MCF 10A (cell line): ENCODE data around the gene TSGA10IP. TPM values are rescaled to one million over a fixed set of nuclear protein-coding genes. Genes with fewer than 3 reads are reported as not detected.

ENCODE experiments used
- BruUV-seq: library from RNA; stranded (reverse); fragments of 400-500 nt; replicated peaks from 2 replicates; lab custom pipeline; 2021; lab: Mats Ljungman, UMichigan
- CTCF ChIA-PET: fragments of 300-600 bp; sonication (Branson Sonifier 250); formaldehyde crosslinking; extraction: SDS; loops from one replicate; lab custom pipeline; 2021; ENCODE audit warnings: antibody characterized with exemption, inconsistent platforms; lab: Yijun Ruan, JAX
- POLR2A ChIA-PET: fragments of 300-600, 350-650 bp; sonication (Branson Sonifier 250); formaldehyde crosslinking; extraction: SDS; loops from one replicate; lab custom pipeline; 2020; ENCODE audit warnings: antibody characterized with exemption, inconsistent platforms; lab: Yijun Ruan, JAX
- DNase-seq: peaks from one replicate; pipeline ENCODE4 v3.0.0-alpha.2; 2018; ENCODE audit not compliant: unreplicated experiment
- H3K27ac Mint-ChIP-seq: one replicate; pipeline ENCODE4 v1.8.0; 2022; ENCODE audit warnings: mild to moderate bottlenecking, low read depth, mixed read lengths; ENCODE audit not compliant: unreplicated experiment
- H3K27me3 Mint-ChIP-seq: one replicate; pipeline ENCODE4 v1.8.0; 2022; ENCODE audit warnings: mixed read lengths; ENCODE audit not compliant: insufficient read depth, unreplicated experiment
- H3K36me3 Mint-ChIP-seq: one replicate; pipeline ENCODE4 v1.8.0; 2022; ENCODE audit warnings: mild to moderate bottlenecking, moderate library complexity, mixed read lengths; ENCODE audit not compliant: insufficient read depth, unreplicated experiment
- H3K4me1 Mint-ChIP-seq: one replicate; pipeline ENCODE4 v1.8.0; 2022; ENCODE audit warnings: mixed read lengths; ENCODE audit not compliant: insufficient read depth, unreplicated experiment
- H3K4me3 Mint-ChIP-seq: one replicate; pipeline ENCODE4 v1.8.0; 2022; ENCODE audit warnings: mild to moderate bottlenecking, moderate library complexity, mixed read lengths; ENCODE audit not compliant: unreplicated experiment
- H3K9me3 Mint-ChIP-seq: one replicate; pipeline ENCODE4 v1.8.0; 2022; ENCODE audit warnings: mixed read lengths; ENCODE audit not compliant: unreplicated experiment
- CTCF ChIP-seq: fragments of 200-600 bp; IDR thresholded peaks from one replicate; pipeline ENCODE4 v1.8.0; 2022; ENCODE audit warnings: antibody characterized with exemption, mild to moderate bottlenecking; ENCODE audit not compliant: unreplicated experiment
- intact Hi-C: fragments of 100-400 bp; cut with micrococcal nuclease; formaldehyde crosslinking; loops from 2 replicates; pipeline ENCODE4 v1.14.1; 2022
- total RNA-seq: library from RNA; stranded (reverse); gene quantifications from 2 replicates; pipeline ENCODE4 v1.2.3, GENCODE V29; 2022

TSGA10IP gene
- total RNA-seq, 1 experiment from 2014 or later, result not detected

DNA sequence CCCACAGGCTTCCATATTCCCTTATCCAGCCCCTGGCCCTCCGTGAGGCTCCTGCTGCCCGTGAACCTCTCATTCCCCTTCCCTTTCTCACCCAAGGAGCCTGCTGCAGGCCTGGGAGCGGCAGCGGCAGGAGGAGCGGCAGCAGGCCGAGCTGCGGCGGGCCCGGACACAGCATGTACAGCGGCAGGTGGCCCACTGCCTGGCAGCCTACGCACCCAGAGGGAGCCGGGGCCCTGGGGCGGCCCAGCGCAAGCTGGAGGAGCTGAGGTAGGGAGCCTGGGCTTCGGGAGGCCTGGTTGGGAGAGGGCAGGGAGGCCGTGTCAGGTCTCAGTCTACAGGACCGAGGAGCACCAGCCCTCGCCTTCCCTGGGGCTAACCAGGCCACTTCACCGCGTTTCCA is 8.2 kb downstream of the TSGA10IP start:
- H3K27me3 Mint-ChIP-seq, result peaks cover 3% of the 10 kb centered on the region
- H3K4me1 Mint-ChIP-seq, result no peaks in the 10 kb centered on the region
- no peak overlapping the region for H3K4me3 Mint-ChIP-seq
- intact Hi-C loops, result no loop called here
- ChIA-PET POLR2A (no interaction called here), CTCF (no interaction called here)
- no peak overlapping the region for H3K27ac Mint-ChIP-seq
- no TSS peak for BruUV-seq
- no peak for TF ChIP-seq CTCF
- no peak for DNase-seq
- no peaks in the 10 kb centered on the region for H3K9me3 Mint-ChIP-seq
- H3K36me3 Mint-ChIP-seq, result no peaks in the 10 kb centered on the region

- Mint-ChIP-seq H3K9me3 (no peaks in the 10 kb centered on the region), H3K36me3 (no peaks in the 10 kb centered on the region), H3K27me3 (no peaks in the 10 kb centered on the region), H3K27ac (no peak overlapping the region), H3K4me3 (no peak overlapping the region), H3K4me1 (no peaks in the 10 kb centered on the region)
- ChIA-PET POLR2A (no interaction called here), CTCF (interaction anchor here (0.6 to 1.1 kb wide), 3 partner anchors 21 to 279 kb away, joined by 3 read pairs; no protein-coding TSS in a partner anchor)
- intact Hi-C loops, result no loop called here
- no peak for TF ChIP-seq CTCF
- BruUV-seq, result no TSS peak
- DNase-seq, result no peak
Observed at GRCh38 chr11:65954771-65955170, 9.5 kb downstream of the TSGA10IP start.

- DNase-seq, result no peak
- POLR2A ChIA-PET, result interaction anchor here (1.1 to 1.5 kb wide), 3 partner anchors 10 to 42 kb away, joined by 4 to 5 read pairs (median 4); no protein-coding TSS in a partner anchor
- TF ChIP-seq CTCF, result no peak
- BruUV-seq, result no TSS peak
- H3K4me3 Mint-ChIP-seq, result no peak overlapping the region
- H3K27me3 Mint-ChIP-seq, result no peaks in the 10 kb centered on the region
- peaks cover 4% of the 10 kb centered on the region for H3K36me3 Mint-ChIP-seq
- CTCF ChIA-PET, result interaction anchor here (0.6 to 1.1 kb wide), 4 partner anchors 24 to 1234 kb away, joined by 3 to 4 read pairs (median 4); no protein-coding TSS in a partner anchor
- peaks cover 12% of the 10 kb centered on the region for H3K4me1 Mint-ChIP-seq
- H3K27ac Mint-ChIP-seq, result no peak overlapping the region
- intact Hi-C loops, result no loop called here
- H3K9me3 Mint-ChIP-seq, result no peaks in the 10 kb centered on the region
Observed at GRCh38 chr11:65958291-65958690, 13.0 kb downstream of the TSGA10IP start.

DNA sequence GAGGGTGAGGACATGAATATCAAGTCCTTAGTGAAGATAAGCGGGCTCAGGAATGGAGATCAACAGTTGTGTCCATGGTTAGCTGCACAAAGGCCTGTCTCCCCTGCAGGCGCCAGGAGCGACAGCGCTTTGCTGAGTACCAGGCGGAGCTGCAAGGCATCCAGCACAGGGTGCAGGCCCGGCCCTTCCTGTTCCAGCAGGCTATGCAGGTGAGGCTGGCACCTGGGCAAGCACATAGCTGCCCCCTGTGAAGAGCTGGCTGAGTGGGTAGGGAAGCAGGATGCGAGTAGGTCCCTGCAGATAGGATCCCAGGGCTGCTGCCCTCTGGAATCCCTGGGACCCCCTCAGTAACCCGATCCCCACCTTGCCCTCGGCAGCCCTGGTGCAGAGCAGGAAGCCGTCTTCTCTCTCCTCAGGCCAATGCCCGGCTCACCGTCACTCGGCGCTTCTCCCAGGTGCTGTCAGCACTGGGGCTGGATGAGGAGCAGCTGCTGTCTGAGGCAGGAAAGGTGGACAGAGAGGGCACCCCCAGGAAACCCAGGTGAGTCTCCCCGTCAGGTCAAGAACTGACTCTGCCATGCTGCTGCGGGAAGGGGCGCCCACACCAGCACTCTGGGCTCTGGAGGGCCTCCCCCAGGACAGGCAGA is 13.6 kb downstream of the TSGA10IP start:
- Mint-ChIP-seq H3K27ac (no peak overlapping the region), H3K4me3 (no peak overlapping the region), H3K4me1 (peaks cover 12% of the 10 kb centered on the region), H3K27me3 (no peaks in the 10 kb centered on the region), H3K9me3 (no peaks in the 10 kb centered on the region), H3K36me3 (peaks cover 10% of the 10 kb centered on the region)
- no peak for DNase-seq
- no TSS peak for BruUV-seq
- ChIA-PET CTCF (interaction anchor here (0.5 to 1.1 kb wide), 5 partner anchors 25 to 1235 kb away, joined by 3 to 4 read pairs (median 3); no protein-coding TSS in a partner anchor), POLR2A (interaction anchor here (1.1 to 3.5 kb wide), 4 partner anchors 10 to 69 kb away, joined by 4 to 28 read pairs (median 4); partner anchors contain the start of genes CCDC85B and FIBP)
- no peak for TF ChIP-seq CTCF
- intact Hi-C loops, result no loop called here
